Sciatic nerve (tissue), 2 donors: ENCODE results near the gene RAB20. TPM values are rescaled to one million over a fixed set of nuclear protein-coding genes. Genes with fewer than 3 reads are reported as not detected.

Experiments
- ATAC-seq: fragments of 200-7000 bp; cut with Tn5 transposase; one replicate; pipeline ENCODE4 v1.9.1; 2020; ENCODE audit warnings: mild to moderate bottlenecking, moderate library complexity
- DNase-seq: peaks from one replicate; pipeline ENCODE4 v3.0.0-alpha.2; 2020; ENCODE audit warnings: low spot score
- intact Hi-C: fragments of 100-400 bp; cut with DNase I; formaldehyde crosslinking; loops from one replicate; pipeline ENCODE4 v1.14.2; 2022
- total RNA-seq: library from RNA; stranded (reverse); fragmentation: NEBNext Ultra II Directional; extraction: Animal tissue kit (Norgen Biotek cat#: 25700); gene quantifications from one replicate; pipeline ENCODE4 v1.2.1, GENCODE V29; 2021
- donor health status: DM: no; HTN: no; CAD: no.
- donor health status: DM: no; HTN: no; CAD: no.

RAB20 gene
- total RNA-seq, 1 donor from 2014 or later, result 23.8 TPM

DNA sequence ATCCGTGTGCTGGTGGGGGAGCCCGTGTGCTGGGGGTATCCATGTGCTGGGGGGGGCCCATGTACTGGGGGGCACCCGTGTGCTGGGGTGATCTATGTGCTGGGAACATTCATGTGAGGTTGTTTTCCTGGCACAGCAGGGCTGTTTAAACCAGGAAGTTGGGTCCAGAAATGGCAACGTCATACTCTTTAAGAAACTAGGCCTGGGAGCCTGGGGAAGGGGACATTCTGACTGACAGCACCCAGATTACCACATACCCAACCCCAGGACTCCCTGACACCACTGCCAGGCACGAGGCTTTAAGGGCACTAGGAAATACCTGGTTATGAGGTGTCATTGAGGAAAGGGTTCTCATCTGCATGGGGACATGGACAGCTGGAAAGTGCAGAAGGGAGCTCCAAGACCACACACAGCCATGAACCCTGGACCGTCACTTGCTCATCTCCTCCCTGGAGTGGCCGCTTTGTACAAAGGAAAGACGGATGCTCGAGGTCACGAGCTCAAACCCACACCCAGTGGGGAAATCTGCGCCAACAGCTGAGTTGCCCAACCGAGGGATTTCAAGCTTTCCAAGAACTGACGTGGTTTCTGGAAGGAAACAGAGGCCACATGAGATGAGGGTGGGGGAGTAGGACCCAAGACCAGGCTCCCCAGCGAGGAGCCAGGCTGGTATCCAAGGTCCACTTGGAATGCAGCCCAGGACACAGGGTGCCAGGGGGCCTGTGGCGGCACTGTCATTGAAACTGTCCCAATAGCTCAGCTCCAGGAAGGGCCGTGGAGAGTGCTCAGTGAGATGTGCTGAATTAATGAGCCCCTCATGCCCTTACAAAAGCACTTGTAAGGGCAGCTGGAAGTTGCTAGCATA lies 40.9 kb downstream of the RAB20 start:
- DNase-seq (peak; percentile 90), ATAC-seq (peak; percentile 90)
- intact Hi-C loops, result loop anchor here (5.0 kb wide), 1 partner anchor 42 kb away; the partner anchor contains the start of gene RAB20

DNA sequence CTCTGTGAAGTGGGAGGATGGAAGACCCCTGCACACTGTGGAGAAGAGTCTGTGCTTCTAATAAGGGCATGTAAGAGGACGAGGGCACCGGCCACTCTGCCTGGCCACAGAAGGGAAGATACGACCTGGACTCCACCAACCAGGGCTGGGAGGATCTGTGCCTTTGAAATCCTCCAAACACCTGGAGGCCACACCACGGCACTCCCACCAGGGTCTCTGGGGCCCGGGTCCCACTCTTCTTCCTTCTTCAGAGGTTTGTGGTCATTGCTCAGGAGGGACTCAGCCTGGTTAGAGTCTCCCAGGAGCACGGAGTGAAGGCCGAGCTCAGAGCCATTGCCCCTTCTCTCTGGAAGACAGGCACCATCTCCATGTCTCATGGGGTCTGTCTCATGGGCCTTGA lies 42.0 kb downstream of the RAB20 start:
- DNase-seq (no peak), ATAC-seq (no peak)
- intact Hi-C loops, result no loop called here

DNA sequence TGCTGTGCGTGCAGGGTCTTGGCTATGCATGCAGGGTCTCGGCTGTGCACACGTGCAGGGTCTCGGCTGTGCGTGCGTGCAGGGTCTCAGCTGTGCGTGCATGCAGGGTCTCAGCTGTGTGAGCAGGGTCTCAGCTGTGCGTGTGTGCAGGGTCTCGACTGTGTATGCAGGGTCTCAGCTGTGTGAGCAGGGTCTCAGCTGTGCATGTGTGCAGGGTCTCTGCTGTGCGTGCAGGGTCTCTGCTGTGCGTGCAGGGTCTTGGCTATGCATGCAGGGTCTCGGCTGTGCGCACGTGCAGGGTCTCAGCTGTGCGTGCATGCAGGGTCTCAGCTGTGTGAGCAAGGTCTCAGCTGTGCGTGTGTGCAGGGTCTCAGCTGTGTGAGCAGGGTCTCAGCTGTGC lies 42.5 kb downstream of the RAB20 start:
- no peak for ATAC-seq
- no peak for DNase-seq
- intact Hi-C loops, result no loop called here

DNA sequence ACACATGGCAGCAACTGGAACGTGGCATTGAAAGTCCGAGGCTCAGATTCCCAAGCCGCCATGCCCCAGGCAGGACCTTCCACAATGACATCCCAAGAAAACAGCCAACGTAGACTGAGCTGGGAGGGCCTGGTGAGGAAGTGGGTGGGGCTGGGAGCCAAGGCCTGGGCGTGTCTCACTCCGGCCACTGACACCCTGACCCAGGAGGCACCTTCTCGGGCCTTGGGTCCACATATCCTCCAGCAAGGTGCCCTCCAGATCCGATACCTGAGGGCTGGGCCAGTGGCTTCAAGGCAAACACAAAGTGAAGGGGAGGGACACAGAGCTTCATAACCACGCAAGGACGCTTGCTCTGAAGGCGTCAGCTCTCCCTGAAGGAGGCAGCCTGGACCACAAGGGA lies 43.0 kb downstream of the RAB20 start:
- DNase-seq (no peak), ATAC-seq (no peak)
- intact Hi-C loops, result no loop called here

DNA sequence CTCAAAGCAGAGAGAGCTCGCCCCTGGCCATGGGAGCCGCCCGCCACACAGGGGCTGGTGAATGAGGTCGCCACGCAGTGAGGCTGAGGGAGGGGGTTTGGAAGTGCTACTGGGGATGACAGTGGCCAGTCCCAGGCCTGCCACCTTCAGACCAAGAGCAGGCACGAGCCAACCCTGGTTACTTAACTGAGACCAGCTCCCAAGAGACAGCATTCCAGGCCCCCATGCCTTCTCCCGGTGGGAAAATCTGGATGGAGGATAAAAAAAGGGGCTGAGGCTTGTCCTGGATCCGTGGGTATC lies 43.3 kb downstream of the RAB20 start:
- DNase-seq, result no peak
- no peak for ATAC-seq
- intact Hi-C loops, result no loop called here

DNA sequence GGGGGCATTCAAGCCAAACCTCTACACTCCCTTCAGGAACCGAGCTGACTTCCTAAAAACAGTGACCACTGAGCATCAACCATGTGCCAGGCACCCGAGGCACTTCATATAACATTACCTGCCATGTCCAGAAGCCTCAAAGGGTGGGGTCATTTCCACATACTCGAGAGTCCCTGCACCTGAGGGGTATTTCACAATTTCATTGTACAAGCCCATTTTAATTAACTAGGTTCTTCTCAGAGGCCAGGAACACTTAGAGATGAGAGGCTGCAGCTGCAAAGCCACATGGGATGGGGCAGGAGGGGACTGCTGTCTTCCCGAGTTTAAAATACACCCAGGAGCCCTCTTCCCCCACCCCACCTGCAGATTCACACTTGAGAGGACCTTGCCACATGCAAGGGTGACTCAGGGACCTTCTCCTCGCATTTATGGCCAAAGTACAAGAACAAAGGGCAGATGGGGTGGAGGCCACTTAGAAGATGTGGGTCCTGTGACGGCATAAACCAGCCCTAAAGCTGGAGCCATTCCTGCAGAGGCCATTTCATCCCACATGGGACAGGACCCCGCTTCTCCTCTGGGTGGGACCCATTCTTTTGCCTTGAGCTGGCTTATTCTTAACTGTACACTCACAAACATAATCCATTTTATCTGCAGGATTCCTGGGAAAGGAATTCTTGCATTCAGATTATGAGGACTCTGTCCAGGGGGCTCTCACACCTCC lies 43.9 kb downstream of the RAB20 start:
- intact Hi-C loops, result no loop called here
- DNase-seq, result no peak
- ATAC-seq, result no peak

DNA sequence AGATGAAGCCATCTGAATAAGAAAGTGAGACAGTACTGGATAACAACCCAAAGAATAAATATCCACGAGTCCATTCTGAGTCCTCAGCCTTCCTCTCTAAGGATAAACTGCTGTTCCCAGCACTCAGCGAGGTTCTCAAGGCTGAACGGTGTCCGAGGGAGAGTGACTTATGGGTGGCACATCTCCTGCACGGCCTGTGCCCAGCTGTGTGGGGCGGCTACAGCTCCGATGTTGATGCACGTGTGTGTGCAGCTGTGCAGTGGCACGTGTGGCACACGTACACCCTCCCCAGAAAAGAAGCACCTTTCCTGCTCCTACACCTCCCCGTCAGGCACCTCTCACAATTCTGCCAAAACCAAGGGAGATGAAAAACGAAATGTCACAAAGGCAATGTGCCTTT lies 45.0 kb downstream of the RAB20 start:
- intact Hi-C loops, result no loop called here
- DNase-seq, result no peak
- no peak for ATAC-seq

DNA sequence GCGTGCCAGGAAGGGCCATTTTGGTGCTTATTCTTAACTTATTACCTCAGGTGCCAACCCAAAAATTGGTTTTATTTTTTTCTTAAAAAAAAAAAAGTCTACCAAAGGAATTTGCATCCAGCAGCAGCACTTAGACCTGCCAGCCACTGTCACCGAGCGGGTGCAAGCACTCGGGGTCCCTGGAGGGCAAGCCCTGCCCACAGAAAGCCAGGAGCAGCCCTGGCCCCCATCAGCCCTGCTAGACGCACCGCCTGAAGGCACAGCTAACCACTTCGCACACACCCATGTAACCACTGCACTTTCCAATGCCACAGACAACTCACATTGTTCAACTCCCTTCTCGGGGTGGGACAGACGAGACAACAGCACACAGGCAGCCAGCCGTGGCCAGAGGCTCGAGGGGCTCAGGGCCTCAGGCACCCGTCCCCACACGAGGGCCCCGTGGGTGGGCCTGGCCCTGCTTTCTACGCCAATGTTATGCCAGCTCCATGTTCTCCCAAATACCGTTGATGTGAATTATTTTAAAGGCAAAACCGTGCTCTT lies 49.3 kb downstream of the RAB20 start:
- ATAC-seq (no peak), DNase-seq (no peak)
- intact Hi-C loops, result no loop called here

DNA sequence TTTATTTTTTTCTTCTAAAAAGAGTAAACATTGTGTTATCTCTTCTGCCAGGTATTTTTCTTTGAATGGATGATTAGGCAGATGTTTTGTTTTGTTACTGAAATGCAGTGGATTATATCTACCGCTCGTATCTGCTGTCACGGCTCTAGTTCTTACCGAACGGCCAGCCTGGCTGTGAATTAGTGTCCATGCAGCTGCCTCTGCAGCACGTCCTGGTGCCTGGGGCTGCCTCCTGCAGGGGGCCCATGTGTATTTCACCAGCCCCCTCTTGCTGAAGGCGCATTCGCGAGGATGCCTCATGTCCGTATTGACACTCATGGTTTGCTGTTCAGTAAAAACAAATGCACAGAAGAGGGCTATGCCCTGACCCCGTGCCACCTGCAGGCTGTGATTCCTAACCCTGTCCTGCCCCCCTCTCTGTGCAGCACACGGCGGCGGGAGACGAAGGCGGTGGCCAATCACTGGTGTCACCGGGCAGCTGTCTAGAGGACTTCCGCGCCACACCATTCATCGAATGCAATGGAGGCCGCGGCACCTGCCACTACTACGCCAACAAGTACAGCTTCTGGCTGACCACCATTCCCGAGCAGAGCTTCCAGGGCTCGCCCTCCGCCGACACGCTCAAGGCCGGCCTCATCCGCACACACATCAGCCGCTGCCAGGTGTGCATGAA lies 49.9 kb downstream of the RAB20 start:
- no peak for DNase-seq
- intact Hi-C loops, result no loop called here

DNA sequence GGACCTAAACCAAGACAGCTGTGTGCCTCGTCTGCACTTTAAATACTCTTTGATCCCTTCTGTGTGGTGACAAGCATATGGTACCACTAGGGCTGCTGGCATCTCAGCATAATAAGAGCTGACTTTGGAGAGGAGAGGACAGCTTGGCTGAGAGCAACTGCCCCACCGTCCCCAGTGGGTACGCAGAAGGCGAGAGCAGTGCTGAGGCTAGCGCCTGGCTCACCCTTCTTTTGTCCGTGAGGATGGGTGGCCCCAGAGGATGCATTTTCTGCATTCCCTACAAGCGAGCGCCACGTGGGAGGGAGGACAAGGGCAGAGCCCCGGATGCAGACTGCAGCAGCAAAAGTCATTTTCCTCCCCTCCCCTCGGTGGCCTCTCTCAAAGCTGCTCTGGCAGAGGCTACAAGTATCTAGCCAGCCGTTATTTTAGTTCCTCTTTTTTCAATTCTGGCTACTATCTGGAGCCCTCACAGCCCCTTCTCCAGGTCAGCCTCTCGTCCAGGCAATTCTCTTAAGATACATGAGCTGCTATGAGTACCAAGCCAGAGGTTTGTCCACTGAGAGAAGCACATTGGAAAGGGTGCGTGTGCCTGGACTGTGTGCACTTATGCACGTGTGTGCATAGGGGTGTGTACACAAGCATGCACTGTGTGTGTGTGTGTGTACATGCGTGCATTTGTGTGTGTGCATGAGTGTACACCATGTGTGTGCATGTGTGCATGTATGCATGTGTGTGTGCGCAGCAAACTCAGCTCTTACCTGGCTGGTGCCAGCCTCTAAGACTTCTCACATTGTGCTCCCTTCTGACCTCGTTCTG lies 51.3 kb downstream of the RAB20 start:
- peak; percentile 53 for ATAC-seq
- intact Hi-C loops, result no loop called here

More for the DNA sequence above, 49.9 kb downstream of the RAB20 start:
- no peak for ATAC-seq

DNA sequence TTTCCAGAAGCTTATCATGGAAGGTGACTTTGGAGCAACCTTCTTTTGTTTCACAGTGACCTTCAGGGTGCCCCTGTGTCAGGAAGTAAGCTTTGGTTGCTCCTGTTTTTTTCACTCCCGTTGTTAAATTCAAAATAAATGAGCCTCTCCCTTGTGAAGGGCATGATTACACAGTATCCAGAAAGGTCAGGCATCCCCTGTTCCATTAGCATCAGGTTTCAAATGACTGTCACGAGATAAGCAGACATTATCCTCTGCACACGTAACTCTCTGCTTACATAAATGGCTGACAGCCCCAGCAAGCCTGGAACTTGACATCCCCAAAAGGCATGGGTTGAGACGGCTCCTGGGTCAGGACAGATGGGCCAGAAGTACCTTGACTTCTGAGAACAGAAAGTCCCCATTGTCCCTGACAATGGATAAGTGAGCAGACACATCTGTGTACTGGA lies 52.0 kb downstream of the RAB20 start:
- DNase-seq (no peak), ATAC-seq (peak; percentile 7)
- intact Hi-C loops, result no loop called here

More for the DNA sequence above, 51.3 kb downstream of the RAB20 start:
- no peak for DNase-seq

DNA sequence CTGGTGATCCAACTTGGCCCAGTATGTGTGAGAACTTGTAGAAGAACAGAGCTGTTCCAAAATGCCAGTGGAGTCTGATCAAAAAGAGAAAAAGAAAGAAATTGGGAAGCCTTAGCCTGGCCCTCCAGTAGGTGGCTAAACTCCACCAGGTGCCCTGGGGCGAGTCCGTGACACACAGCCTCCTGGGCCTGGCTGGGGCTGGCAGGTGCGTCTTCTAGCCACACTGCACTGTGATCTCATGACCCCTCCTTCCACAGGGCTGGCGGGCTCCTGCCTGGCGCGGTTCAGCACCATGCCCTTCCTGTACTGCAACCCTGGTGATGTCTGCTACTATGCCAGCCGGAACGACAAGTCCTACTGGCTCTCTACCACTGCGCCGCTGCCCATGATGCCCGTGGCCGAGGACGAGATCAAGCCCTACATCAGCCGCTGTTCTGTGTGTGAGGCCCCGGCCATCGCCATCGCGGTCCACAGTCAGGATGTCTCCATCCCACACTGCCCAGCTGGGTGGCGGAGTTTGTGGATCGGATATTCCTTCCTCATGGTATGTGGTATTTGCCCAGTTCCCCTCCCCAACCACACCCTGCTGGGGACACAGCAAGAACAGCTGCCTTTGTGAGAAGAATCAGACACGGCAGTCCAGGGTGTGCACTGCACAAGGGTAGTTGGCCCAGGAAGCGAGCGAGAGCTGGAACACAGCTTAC lies 53.7 kb downstream of the RAB20 start:
- DNase-seq (no peak), ATAC-seq (peak; percentile 2)
- intact Hi-C loops, result no loop called here

DNA sequence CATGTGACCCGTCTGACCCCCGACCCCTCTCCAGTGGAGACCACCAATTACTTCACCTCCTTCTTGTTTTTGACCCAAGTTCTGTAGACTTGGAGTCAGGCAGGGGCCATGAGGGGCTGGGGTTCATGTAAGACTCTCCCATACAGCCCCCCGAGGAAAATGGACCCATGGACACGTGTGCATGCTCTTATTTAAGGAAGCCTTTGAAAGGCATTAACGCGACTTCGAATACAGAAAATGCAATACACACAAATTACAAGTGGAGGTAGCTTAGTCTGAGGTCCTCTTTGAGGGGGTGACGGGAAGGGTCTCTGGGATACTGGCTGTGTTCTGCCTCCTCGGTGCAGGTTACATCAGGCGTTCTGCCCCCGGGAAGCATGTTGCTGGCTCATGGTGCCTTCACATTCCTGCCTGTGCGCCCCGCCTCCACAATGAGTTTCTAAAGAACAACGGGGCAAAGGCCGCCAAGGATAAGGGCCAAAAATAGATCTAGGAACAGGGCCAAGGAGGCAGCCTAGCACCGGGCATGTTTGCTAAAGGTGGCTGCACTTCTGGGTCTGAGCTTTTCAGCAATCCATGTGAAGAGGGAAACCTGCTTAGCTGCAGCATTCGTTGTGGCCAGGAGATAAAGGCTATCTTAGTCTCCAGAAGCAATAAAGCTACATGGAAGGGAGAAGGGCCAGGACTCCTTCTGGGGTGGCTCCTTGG lies 54.5 kb downstream of the RAB20 start:
- intact Hi-C loops, result no loop called here
- ATAC-seq (peak; percentile 71), DNase-seq (no peak)

DNA sequence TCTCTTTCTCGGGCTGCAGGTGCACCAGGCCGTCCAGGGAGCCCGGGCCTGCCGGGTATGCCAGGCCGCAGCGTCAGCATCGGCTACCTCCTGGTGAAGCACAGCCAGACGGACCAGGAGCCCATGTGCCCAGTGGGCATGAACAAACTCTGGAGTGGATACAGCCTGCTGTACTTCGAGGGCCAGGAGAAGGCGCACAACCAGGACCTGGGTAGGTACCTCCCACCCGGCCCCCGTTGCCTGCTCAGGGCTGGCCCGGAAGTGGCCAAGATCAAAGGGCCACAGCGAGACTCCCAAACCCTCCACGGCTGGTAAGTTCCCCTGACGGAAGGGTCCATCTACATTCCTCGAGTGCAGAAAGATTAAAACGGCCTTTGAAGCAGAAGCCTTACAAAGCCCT lies 55.1 kb downstream of the RAB20 start:
- intact Hi-C loops, result no loop called here
- no peak for ATAC-seq
- DNase-seq, result no peak

DNA sequence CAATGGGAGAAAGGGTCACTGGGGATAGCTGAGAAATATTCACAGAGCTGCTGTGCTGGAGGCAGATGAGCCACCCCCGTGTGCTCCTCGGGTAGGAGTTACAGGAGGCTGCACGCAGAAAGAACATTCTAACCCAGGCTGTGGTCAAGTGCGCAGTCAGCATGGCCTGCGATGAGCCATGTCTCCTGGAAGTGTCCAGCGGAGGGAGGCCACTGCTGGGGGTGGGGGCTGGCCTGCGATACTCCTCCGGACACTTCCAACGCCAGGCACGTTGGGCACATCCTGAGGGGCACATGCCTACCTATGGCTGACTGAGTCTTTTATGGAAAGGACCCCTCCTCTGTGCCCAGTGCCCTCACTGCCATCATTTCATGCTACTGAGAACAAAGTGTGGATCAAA lies 55.9 kb downstream of the RAB20 start:
- ATAC-seq, result no peak
- intact Hi-C loops, result no loop called here
- no peak for DNase-seq

DNA sequence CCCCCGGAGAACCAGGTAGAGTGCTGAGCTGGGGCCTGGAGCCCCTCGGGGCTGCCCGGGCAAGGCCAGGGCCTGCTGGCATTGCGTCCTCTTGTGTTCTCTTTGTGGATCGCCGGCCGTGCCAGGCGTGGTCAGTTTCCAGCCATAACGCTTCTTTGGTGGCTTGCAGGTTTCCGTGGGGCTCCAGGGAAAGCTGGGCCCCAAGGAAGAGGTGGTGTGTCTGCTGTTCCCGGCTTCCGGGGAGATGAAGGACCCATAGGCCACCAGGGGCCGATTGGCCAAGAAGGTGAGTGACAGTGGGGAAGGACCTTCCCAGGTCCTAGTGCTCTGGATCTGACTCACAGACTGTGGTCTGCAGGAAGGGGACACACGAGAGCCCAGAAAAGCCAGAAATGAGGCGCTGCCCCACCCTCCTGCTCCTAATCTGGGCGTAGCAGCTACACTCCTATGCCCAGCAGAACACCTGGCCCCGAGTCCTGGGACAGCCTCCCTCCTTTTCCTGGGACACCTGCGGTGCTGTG lies 57.5 kb downstream of the RAB20 start:
- intact Hi-C loops, result no loop called here
- ATAC-seq, result no peak
- DNase-seq, result no peak

DNA sequence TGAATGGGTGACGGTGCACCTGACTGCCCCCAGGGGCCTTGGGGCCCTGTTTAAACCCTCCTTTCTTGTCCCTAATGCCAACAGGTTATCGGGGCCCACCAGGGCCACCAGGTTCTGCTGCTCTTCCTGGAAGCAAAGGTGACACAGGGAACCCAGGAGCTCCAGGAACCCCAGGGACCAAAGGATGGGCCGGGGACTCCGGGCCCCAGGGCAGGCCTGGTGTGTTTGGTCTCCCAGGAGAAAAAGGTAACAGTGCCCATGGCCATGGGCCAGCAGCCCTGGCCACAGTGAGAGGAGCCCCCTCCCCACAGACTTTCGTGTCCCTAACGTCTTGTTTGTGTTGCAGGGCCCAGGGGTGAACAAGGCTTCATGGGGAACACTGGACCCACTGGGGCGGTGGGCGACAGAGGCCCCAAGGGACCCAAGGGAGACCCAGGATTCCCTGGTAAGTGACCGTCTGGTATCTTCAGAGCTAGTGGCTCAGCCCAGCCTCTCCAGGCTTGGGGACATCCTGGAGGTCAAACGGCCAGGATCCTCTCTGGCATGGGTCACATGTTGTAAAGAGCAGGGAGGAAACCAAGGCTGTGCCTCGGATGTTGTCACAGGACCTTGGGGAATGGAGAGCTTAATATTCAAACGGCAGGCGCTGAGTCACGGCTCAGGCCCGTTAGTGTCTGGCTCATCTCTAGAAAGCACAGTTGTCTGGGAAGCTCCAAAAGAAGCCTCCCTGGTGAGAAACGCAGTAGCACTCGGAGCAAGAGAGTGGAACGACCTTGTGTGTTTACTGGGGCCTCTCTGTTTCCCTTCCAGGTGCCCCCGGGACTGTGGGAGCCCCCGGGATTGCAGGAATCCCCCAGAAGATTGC lies 58.3 kb downstream of the RAB20 start:
- intact Hi-C loops, result no loop called here
- ATAC-seq (no peak), DNase-seq (no peak)
